ENCODE data around the gene KCNMA1.

KCNMA1 gene

DNA sequence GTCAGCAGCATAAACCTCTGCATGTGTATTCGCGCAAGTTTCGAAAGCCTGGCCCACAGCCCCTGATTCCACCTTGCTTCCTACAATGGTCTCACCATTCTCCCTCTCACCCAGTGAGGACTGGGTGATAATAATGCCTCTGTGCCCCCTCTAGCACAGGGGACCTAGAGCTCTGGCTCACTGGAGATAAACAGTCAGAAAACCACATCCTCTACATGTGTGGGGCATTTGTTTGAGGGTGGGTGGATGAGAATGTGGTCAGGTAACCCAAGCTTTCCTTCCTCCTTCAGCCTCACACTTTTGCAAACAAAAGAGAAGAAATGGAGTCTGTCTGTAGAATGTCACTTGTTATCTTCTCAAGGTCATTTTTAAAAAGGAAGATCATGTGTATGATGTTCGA lies 373.5 kb downstream of the KCNMA1 start:
- TF ChIP-seq, protein P1, sequence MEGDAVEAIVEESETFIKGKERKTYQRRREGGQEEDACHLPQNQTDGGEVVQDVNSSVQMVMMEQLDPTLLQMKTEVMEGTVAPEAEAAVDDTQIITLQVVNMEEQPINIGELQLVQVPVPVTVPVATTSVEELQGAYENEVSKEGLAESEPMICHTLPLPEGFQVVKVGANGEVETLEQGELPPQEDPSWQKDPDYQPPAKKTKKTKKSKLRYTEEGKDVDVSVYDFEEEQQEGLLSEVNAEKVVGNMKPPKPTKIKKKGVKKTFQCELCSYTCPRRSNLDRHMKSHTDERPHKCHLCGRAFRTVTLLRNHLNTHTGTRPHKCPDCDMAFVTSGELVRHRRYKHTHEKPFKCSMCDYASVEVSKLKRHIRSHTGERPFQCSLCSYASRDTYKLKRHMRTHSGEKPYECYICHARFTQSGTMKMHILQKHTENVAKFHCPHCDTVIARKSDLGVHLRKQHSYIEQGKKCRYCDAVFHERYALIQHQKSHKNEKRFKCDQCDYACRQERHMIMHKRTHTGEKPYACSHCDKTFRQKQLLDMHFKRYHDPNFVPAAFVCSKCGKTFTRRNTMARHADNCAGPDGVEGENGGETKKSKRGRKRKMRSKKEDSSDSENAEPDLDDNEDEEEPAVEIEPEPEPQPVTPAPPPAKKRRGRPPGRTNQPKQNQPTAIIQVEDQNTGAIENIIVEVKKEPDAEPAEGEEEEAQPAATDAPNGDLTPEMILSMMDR (IDR thresholded peaks at IDR 0.05; ENCODE audit: insufficient read depth, low read depth, low read length, missing control alignments), result no peak
- DNase-seq (ENCODE audit: low read depth), result peak; percentile 24
- no peak overlapping the region for H3K4me3 ChIP-seq (ENCODE audit: low read depth, low read length)

DNA sequence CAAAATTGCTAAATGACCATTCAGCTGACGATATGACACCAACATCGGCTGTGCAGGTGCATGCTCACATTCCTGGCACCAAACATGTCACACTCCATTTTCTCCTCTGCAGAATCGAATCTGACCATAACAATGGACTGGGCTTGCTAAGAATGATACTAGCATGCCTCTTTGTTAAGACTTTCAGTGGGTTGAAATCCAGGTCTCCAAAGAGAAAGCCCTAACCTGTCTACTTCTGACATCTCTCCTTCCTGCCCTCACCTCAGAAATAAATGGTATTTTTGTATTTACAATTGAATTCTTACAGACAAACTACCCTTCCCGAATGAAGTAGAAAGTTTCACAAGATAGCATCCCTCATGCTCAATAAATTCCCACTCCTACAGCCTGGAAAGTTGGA lies 373.9 kb downstream of the KCNMA1 start:
- TF ChIP-seq, protein P1 (IDR thresholded peaks at IDR 0.05; ENCODE audit: insufficient read depth, low read depth, low read length, missing control alignments), result no peak
- no peak for DNase-seq (ENCODE audit: low read depth)
- H3K4me3 ChIP-seq (ENCODE audit: low read depth, low read length), result no peak overlapping the region

DNA sequence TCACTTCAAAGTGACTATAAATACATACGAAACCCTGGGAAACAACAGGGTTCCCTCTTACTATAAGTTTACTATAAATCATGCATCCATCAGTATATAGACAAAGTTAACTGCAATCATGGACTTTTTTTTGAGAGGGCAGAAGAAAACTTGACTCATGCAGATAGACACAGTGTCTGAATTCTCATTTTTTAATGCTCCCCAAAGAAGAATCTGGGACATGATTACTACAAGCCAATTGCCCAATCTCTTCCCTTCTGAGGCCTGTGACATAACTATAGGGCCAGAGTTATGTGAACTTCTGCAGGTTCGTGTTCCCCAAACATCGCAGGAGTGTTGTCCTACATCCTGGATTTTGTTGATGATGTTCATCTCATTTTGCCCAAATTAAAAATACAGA lies 376.5 kb downstream of the KCNMA1 start:
- TF ChIP-seq, protein P1 (IDR thresholded peaks at IDR 0.05; ENCODE audit: insufficient read depth, low read depth, low read length, missing control alignments), result no peak
- H3K4me3 ChIP-seq (ENCODE audit: low read depth, low read length), result no peak overlapping the region
- DNase-seq (ENCODE audit: low read depth), result no peak

DNA sequence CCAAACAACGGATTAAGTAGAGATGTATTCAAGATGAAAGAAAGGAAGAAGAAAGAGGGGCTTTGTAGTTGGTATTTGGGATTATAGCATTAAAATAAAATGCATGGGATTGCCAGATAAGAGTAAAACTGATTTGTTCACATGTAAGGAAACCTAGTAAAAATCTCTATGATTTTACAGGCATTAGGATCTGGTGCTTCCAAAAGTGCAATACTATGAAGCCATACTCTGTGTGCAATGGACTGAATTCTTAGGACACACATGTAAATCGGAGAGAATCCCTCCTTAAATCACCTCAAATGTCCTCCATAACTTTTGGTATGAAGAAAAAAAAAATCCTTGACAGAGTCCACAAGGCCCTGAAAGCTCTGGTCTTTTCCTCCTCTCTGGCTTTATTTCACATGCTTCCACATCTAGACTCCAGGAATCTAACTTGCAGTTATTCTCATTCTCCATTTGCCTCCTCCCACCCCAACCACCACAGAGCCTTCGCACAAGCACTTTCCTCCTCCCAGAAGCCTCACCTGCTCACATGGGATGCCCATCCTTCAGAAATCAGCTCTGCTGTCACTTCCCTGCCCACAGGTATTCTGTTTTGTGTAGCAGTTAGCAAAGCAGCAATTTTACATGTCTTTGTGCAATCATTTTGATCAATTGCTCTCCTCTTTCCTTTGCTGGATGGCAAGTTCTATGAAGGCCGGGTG lies 378.3 kb downstream of the KCNMA1 start:
- H3K4me3 ChIP-seq (ENCODE audit: low read depth, low read length), result no peak overlapping the region
- TF ChIP-seq, protein P1 (IDR thresholded peaks at IDR 0.05; ENCODE audit: insufficient read depth, low read depth, low read length, missing control alignments), result no peak
- no peak for DNase-seq (ENCODE audit: low read depth)

DNA sequence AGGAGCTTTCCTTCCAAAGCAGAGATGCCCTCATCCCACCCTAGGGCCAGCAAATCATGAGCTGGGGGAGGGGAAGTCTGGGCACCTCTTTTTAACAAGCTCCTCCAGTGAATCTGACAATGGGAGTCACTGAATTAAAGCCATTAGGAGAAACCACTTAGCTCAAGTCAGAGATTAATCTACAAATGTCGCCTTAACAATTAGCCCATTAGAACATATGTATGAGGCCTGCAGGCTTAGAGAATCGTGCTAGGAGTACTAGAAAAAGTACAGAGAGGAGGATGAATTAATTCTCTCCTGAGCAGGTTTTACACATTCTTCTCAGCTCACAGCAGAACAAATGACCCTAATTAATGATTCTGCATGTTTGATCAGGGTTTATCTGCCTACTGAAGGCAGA lies 381.3 kb downstream of the KCNMA1 start:
- TF ChIP-seq, protein P1 (IDR thresholded peaks at IDR 0.05; ENCODE audit: insufficient read depth, low read depth, low read length, missing control alignments), result no peak
- H3K4me3 ChIP-seq (ENCODE audit: low read depth, low read length), result no peak overlapping the region
- no peak for DNase-seq (ENCODE audit: low read depth)

DNA sequence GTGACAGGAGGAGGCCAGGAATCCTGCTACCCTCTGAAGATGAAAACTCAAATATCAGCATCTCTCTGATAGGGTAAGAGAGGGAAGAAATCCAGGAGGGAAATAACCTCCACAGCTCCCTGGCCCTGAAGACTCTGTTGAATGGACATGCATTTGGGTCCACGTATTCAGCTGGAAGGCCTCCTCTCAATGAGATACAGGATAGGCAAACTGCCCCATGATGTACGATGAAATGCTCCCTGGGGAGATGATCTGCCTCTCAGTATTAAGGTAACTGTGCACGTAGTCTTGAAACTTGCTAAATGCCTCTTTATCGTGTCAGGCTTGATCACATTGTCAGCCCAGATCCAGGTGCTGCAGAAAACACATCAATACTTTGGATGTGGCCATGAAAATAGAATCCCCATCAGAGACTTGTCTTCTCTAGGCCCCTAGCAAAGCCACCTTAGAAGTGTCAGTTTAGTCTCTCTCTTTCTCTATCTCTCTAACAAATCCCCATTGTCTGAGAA lies 384.0 kb downstream of the KCNMA1 start:
- no peak for DNase-seq (ENCODE audit: low read depth)
- H3K4me3 ChIP-seq (ENCODE audit: low read depth, low read length), result no peak overlapping the region
- TF ChIP-seq, protein P1 (IDR thresholded peaks at IDR 0.05; ENCODE audit: insufficient read depth, low read depth, low read length, missing control alignments), result no peak

DNA sequence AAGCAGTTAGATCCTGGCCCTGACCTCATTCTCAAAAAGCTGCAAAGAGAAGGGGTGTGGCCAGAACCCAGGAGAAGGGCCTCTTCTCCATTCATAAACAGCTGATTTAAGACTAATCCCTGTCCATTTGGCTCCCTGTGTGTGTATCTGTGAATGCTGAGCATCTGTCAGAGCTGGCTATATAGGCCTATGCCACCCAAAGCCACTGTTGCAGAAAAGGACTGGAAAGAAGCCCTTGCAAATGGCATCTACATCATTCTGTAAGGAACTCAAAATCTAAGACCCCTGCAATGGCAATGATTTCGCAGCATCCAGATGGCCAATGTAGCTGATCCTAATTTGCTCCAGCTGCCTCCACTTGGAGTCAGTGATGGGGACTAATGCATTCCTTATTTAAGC lies 384.5 kb downstream of the KCNMA1 start:
- no peak for DNase-seq (ENCODE audit: low read depth)
- TF ChIP-seq, protein P1 (IDR thresholded peaks at IDR 0.05; ENCODE audit: insufficient read depth, low read depth, low read length, missing control alignments), result no peak
- no peak overlapping the region for H3K4me3 ChIP-seq (ENCODE audit: low read depth, low read length)

All from GM12865 (cell line).